DND-41 (cell line): ENCODE data around the gene SNORC.

Experiments used
- ATAC-seq: fragments of 200-7000 bp; cut with Tn5 transposase; 3 replicates; pipeline ENCODE4 v1.9.1; 2021; ENCODE audit warnings: low read depth; ENCODE audit not compliant: insufficient read depth
- DNase-seq: peaks from one replicate; pipeline ENCODE4 v3.0.0-alpha.2; 2020
- H2AFZ ChIP-seq: 2 replicates; pipeline ENCODE4 v1.6.0; 2012; ENCODE audit warnings: low read depth, low read length
- H3K27ac ChIP-seq: 2 replicates; pipeline ENCODE4 v1.5.1; 2012; ENCODE audit warnings: low read length, inconsistent platforms
- H3K27me3 ChIP-seq: fragments of 200-600 bp; sonication (generic); 2 replicates; pipeline ENCODE4 v1.6.0; 2012; ENCODE audit warnings: low read length, mild to moderate bottlenecking, inconsistent platforms; ENCODE audit not compliant: insufficient read depth, poor library complexity
- H3K36me3 ChIP-seq: 2 replicates; pipeline ENCODE4 v1.5.1; 2012; ENCODE audit warnings: low read length, inconsistent platforms; ENCODE audit not compliant: insufficient read depth
- H3K4me1 ChIP-seq: 2 replicates; pipeline ENCODE4 v1.5.1; 2012; ENCODE audit warnings: mild to moderate bottlenecking, low read length; ENCODE audit not compliant: insufficient read depth
- H3K4me2 ChIP-seq: 2 replicates; pipeline ENCODE4 v1.6.0; 2012; ENCODE audit warnings: mild to moderate bottlenecking, moderate library complexity, low read length, inconsistent platforms; ENCODE audit not compliant: insufficient read depth
- H3K4me3 ChIP-seq, 2 experiments: fragments of 200-600 bp in 1 of 2; shearing (Covaris generic) in 1 of 2; 2 replicates each; pipeline ENCODE4 v1.5.1; 2012 to 2016; ENCODE audit warnings: inconsistent platforms in 2 of 2, low read length in 2 of 2, mild to moderate bottlenecking in 2 of 2, low read depth in 1 of 2, moderate library complexity in 1 of 2
- H3K79me2 ChIP-seq: 2 replicates; pipeline ENCODE4 v1.6.0; 2012; ENCODE audit warnings: low read length, inconsistent platforms; ENCODE audit not compliant: insufficient read depth
- H3K9ac ChIP-seq: 2 replicates; pipeline ENCODE4 v1.6.0; 2012; ENCODE audit warnings: low read depth, mild to moderate bottlenecking, inconsistent platforms, low read length, moderate library complexity
- H3K9me3 ChIP-seq: 2 replicates; pipeline ENCODE4 v1.5.1; 2012; ENCODE audit warnings: low read length, moderate library complexity, mild to moderate bottlenecking, inconsistent platforms; ENCODE audit not compliant: insufficient read depth, severe bottlenecking
- H4K20me1 ChIP-seq: 2 replicates; pipeline ENCODE4 v1.6.0; 2012; ENCODE audit warnings: low read length; ENCODE audit not compliant: insufficient read depth
- CTCF ChIP-seq: IDR thresholded peaks from 2 replicates; pipeline ENCODE4 v1.5.1; 2012; ENCODE audit warnings: borderline replicate concordance, low read length, moderate library complexity, mild to moderate bottlenecking; ENCODE audit not compliant: poor library complexity, severe bottlenecking; ENCODE audit errors: extremely low read depth
- EZH2 ChIP-seq: IDR thresholded peaks from 3 replicates; pipeline ENCODE4 v1.6.1; 2012; ENCODE audit warnings: borderline replicate concordance, low read depth, mild to moderate bottlenecking, moderate library complexity, low read length, inconsistent platforms; ENCODE audit not compliant: severe bottlenecking

Gene SNORC

DNA sequence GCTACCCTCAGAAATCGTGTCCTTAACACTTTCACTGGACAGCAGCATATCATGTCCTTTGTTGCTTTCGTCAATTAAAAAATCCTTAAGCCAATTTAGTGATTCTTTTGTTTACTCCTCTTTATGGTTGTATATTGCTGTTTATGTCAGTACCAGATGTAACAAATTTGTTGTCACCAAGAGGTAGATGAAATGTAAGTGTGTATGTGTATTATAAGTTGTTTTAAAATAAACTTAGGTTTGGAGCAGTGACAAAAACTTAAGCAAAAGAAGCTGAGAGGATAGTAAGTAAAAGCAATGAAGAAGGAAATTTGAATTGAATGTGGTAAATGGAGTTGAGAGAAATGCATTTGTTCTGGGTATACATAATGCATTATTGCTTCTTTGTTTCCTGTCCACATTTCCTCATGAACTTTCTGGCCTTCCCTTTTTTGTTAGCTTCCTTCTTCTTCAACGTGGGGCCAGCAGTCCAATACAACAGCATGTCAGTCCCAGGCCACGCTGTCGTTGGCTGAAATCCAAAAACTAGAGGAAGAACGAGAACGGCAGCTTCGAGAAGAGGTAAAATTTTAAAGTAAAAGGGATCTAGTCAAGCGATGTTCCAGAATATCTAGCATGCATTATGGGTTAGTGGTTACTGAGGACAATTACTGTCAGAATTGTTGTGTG lies 30.5 kb upstream of the SNORC start:
- Histone ChIP-seq H4K20me1 (no peaks in the 10 kb centered on the region), H3K36me3 (peaks cover 76% of the 10 kb centered on the region), H3K9me3 (no peaks in the 10 kb centered on the region), H3K27me3 (no peaks in the 10 kb centered on the region), H3K79me2 (no peaks in the 10 kb centered on the region), H2AFZ (no peak overlapping the region), H3K9ac (no peak overlapping the region), H3K4me1 (peaks cover 26% of the 10 kb centered on the region), H3K4me2 (no peak overlapping the region), H3K4me3 (no peak overlapping the region), H3K27ac (no peak overlapping the region)
- TF ChIP-seq CTCF = no peak
- TF ChIP-seq EZH2 = no peak
- DNase-seq = no peak
- ATAC-seq = no peak

DNA sequence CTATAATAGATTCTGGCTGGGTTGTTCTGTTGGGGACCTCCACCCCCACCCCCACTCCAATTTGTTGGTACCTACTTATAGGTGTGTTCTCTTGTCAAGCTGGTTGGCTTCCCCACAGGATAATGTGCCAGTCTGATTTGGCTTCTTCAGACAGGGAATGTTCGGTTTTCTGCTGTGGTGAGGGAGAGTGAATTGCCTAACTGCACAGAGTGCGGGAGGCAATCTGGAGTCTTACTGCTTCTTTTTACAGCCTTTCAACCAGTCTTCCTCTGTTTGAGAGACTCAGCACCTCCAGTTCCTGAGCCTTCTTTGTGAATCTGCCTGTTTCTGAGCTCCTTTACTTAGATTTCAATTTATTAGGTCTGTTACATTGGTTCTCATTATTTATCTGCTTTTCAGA lies 27.4 kb upstream of the SNORC start:
- Histone ChIP-seq H3K79me2 (no peaks in the 10 kb centered on the region), H3K4me3 (no peak overlapping the region), H3K4me2 (no peak overlapping the region), H3K9ac (no peak overlapping the region), H3K36me3 (peaks cover 80% of the 10 kb centered on the region), H3K27me3 (no peaks in the 10 kb centered on the region), H3K9me3 (no peaks in the 10 kb centered on the region), H3K27ac (no peak overlapping the region), H3K4me1 (peaks cover 13% of the 10 kb centered on the region), H2AFZ (no peak overlapping the region), H4K20me1 (no peaks in the 10 kb centered on the region)
- no peak for TF ChIP-seq EZH2
- no peak for TF ChIP-seq CTCF
- ATAC-seq (no peak), DNase-seq (no peak)

GRCh38 chr2:232843834-232844233 lies 26.2 kb upstream of the SNORC start:
- no peak for TF ChIP-seq CTCF
- no peak for TF ChIP-seq EZH2
- Histone ChIP-seq H4K20me1 (no peaks in the 10 kb centered on the region), H3K4me1 (peaks cover 1% of the 10 kb centered on the region; the same call in 1 of the 2 replicates), H3K36me3 (peaks cover 87% of the 10 kb centered on the region), H3K4me3 (no peak overlapping the region), H3K9ac (no peak overlapping the region), H3K79me2 (no peaks in the 10 kb centered on the region), H3K9me3 (no peaks in the 10 kb centered on the region), H3K27me3 (no peaks in the 10 kb centered on the region), H2AFZ (no peak overlapping the region), H3K4me2 (no peak overlapping the region), H3K27ac (no peak overlapping the region)
- DNase-seq = no peak
- ATAC-seq = no peak

- TF ChIP-seq CTCF (no peak), EZH2 (no peak)
- DNase-seq (no peak), ATAC-seq (no peak)
Measured at GRCh38 chr2:232846055-232846454, 24.0 kb upstream of the SNORC start.

More at GRCh38 chr2:232846055-232846454, 24.0 kb upstream of the SNORC start:
- Histone ChIP-seq H4K20me1 (no peaks in the 10 kb centered on the region), H3K36me3 (peaks cover 89% of the 10 kb centered on the region), H3K4me1 (no peaks in the 10 kb centered on the region), H3K4me3 (no peak overlapping the region), H3K9me3 (no peaks in the 10 kb centered on the region), H2AFZ (no peak overlapping the region), H3K79me2 (no peaks in the 10 kb centered on the region), H3K4me2 (no peak overlapping the region), H3K27ac (no peak overlapping the region), H3K9ac (no peak overlapping the region), H3K27me3 (no peaks in the 10 kb centered on the region)
